Activated CD4-positive, alpha-beta memory T cell treated with anti-CD3 and anti-CD28 coated beads for 36 hours (primary cell): ENCODE results near the gene SV2A. TPM values are rescaled to one million over a fixed set of nuclear protein-coding genes. Genes with fewer than 3 reads are reported as not detected.
"Not testable (repeated sequence)": the region's sequence is repeated elsewhere in the genome, so short reads cannot be mapped to it uniquely, and the experiment has no call there.

ENCODE experiments used
- CTCF ChIA-PET: fragments of 350-600 bp; sonication (Branson Sonifier 250); formaldehyde crosslinking; loops from one replicate; lab custom pipeline; 2021; ENCODE audit warnings: antibody characterized with exemption, inconsistent platforms; lab: Charles Lee
- POLR2A ChIA-PET: fragments of 350-600 bp; sonication (Branson Sonifier 250); formaldehyde crosslinking; loops from one replicate; lab custom pipeline; 2021; ENCODE audit warnings: antibody characterized with exemption; lab: Charles Lee
- DNase-seq: peaks from one replicate; pipeline ENCODE4 v3.0.0-alpha.2; 2020
- H3K27ac Mint-ChIP-seq: one replicate; pipeline ENCODE4 v1.8.0; 2021; ENCODE audit warnings: mixed read lengths
- H3K27me3 Mint-ChIP-seq: one replicate; pipeline ENCODE4 v1.8.0; 2021; ENCODE audit warnings: mixed read lengths
- H3K36me3 Mint-ChIP-seq: one replicate; pipeline ENCODE4 v1.8.0; 2021; ENCODE audit warnings: mixed read lengths
- H3K4me1 Mint-ChIP-seq: one replicate; pipeline ENCODE4 v1.8.0; 2021; ENCODE audit warnings: low read depth, mixed read lengths
- H3K4me3 Mint-ChIP-seq: one replicate; pipeline ENCODE4 v1.8.0; 2021; ENCODE audit warnings: mild to moderate bottlenecking, mixed read lengths
- H3K9me3 Mint-ChIP-seq: one replicate; pipeline ENCODE4 v1.8.0; 2021; ENCODE audit warnings: mixed read lengths
- intact Hi-C: fragments of 100-400 bp; cut with micrococcal nuclease; formaldehyde crosslinking; loops from one replicate; pipeline ENCODE4 v1.15.1; 2023
- total RNA-seq, 2 experiments: library from RNA; stranded (reverse); gene quantifications; one replicate each; pipeline ENCODE4 v1.2.3, GENCODE V29; 2021

Gene SV2A
- total RNA-seq, 2 experiments from 2014 or later: 9.6 to 9.8 TPM

GRCh38 chr1:149942207-149942606, 24.6 kb upstream of the SV2A start:
- ChIA-PET CTCF (interaction anchor here (0.8 kb wide), 1 partner anchor 20 kb away, joined by 5 read pairs; no protein-coding TSS in a partner anchor), POLR2A (interaction anchor here (1.2 kb wide), 1 partner anchor 14 kb away, joined by 5 read pairs; no protein-coding TSS in a partner anchor)
- Mint-ChIP-seq H3K9me3 (no peaks in the 10 kb centered on the region), H3K27ac (no peak overlapping the region), H3K36me3 (peaks cover 19% of the 10 kb centered on the region), H3K27me3 (no peaks in the 10 kb centered on the region), H3K4me1 (peaks cover 24% of the 10 kb centered on the region), H3K4me3 (no peak overlapping the region)
- intact Hi-C loops: no loop called here
- no peak for DNase-seq

DNA sequence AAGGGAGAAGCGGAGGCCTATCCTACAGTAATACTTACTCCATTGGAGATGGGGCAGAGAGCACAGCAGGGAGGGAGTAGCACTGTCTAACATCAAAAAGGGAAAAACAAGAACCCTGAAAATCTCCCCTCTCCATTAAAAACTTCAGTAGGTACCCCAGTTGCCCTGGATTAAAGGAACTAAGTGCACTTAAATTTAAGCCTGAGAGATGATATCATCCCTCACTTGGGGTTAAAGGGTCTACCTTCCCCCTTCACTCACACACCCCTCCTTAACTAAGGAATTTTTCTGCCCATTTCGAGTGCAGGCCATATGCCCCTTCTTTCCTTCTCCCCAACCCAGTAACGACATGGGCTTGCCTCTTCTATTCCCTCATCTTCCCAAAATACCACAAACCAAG, 22.8 kb upstream of the SV2A start:
- DNase-seq: no peak
- Mint-ChIP-seq H3K27ac (no peak overlapping the region), H3K36me3 (peaks cover 12% of the 10 kb centered on the region), H3K9me3 (no peaks in the 10 kb centered on the region), H3K4me3 (no peak overlapping the region), H3K27me3 (no peaks in the 10 kb centered on the region), H3K4me1 (peaks cover 31% of the 10 kb centered on the region)
- POLR2A ChIA-PET: interaction anchor here (1.0 kb wide), 1 partner anchor 53 kb away, joined by 3 read pairs; a partner anchor contains a TSS
- intact Hi-C loops: no loop called here
- CTCF ChIA-PET: interaction anchor here (0.6 kb wide), 1 partner anchor 247 kb away, joined by 3 read pairs; no protein-coding TSS in a partner anchor

- intact Hi-C loops: loop anchor here (1.0 to 5.0 kb wide), 2 partner anchors 11 to 74 kb away; partner anchors contain the start of genes OTUD7B and SF3B4
- H3K9me3 Mint-ChIP-seq, CTCF ChIA-PET, H3K27me3 Mint-ChIP-seq, H3K4me3 Mint-ChIP-seq, DNase-seq, H3K36me3 Mint-ChIP-seq: not testable (repeated sequence)
- peaks cover 31% of the 10 kb centered on the region for H3K4me1 Mint-ChIP-seq
- POLR2A ChIA-PET: interaction anchor here (0.6 to 2.6 kb wide), 6 partner anchors 9 to 79 kb away, joined by 3 to 13 read pairs (median 4); partner anchors contain the start of gene SF3B4
- peak overlapping the region; percentile 72 for H3K27ac Mint-ChIP-seq
Measured at GRCh38 chr1:149938668-149939003, 21.0 kb upstream of the SV2A start.

DNA sequence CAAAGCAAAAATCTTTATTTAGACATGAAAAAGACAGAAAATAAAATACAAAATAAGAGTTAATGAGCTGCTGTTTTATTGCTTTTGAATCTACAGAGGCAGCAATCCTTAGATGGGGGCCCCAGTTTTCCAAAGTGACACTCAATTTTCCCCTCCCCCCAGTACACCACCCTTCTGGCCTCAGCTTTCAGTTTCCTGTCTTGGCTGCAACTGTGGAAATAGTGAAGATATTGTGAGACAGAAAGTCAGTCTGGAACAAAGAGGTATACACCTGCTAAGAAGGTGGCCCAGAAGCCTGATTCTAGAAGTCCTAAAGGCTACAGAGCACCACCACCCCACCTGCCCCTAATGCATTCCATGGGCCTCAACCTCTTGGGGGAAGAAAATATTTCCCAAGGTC, 20.1 kb upstream of the SV2A start:
- CTCF ChIA-PET: no interaction called here
- peak overlapping the region; percentile 16 for H3K4me3 Mint-ChIP-seq

GRCh38 chr1:149936992-149937705, 19.5 kb upstream of the SV2A start:
- DNase-seq: no peak
- H3K9me3 Mint-ChIP-seq: no peaks in the 10 kb centered on the region
- no peaks in the 10 kb centered on the region for H3K36me3 Mint-ChIP-seq
- H3K27me3 Mint-ChIP-seq: no peaks in the 10 kb centered on the region
- H3K4me3 Mint-ChIP-seq: no peak overlapping the region
- intact Hi-C loops: loop anchor here (5.0 kb wide), 1 partner anchor 75 kb away; the partner anchor contains the start of gene OTUD7B
- ChIA-PET POLR2A (interaction anchor here (1.1 to 2.6 kb wide), 3 partner anchors 9 to 53 kb away, joined by 3 to 13 read pairs (median 3); a partner anchor contains a TSS), CTCF (no interaction called here)
- H3K27ac Mint-ChIP-seq: peak overlapping the region; percentile 25
- peaks cover 31% of the 10 kb centered on the region for H3K4me1 Mint-ChIP-seq

More for the DNA sequence above, 20.1 kb upstream of the SV2A start:
- no peaks in the 10 kb centered on the region for H3K27me3 Mint-ChIP-seq
- H3K9me3 Mint-ChIP-seq: no peaks in the 10 kb centered on the region
- POLR2A ChIA-PET: interaction anchor here (1.3 to 2.6 kb wide), 2 partner anchors 50 to 53 kb away, joined by 3 to 13 read pairs; a partner anchor contains a TSS
- no peaks in the 10 kb centered on the region for H3K36me3 Mint-ChIP-seq
- peak overlapping the region; percentile 51 for H3K27ac Mint-ChIP-seq
- intact Hi-C loops: loop anchor here (5.0 kb wide), 1 partner anchor 75 kb away; the partner anchor contains the start of gene OTUD7B
- DNase-seq: peak; percentile 42
- peaks cover 31% of the 10 kb centered on the region for H3K4me1 Mint-ChIP-seq

DNA sequence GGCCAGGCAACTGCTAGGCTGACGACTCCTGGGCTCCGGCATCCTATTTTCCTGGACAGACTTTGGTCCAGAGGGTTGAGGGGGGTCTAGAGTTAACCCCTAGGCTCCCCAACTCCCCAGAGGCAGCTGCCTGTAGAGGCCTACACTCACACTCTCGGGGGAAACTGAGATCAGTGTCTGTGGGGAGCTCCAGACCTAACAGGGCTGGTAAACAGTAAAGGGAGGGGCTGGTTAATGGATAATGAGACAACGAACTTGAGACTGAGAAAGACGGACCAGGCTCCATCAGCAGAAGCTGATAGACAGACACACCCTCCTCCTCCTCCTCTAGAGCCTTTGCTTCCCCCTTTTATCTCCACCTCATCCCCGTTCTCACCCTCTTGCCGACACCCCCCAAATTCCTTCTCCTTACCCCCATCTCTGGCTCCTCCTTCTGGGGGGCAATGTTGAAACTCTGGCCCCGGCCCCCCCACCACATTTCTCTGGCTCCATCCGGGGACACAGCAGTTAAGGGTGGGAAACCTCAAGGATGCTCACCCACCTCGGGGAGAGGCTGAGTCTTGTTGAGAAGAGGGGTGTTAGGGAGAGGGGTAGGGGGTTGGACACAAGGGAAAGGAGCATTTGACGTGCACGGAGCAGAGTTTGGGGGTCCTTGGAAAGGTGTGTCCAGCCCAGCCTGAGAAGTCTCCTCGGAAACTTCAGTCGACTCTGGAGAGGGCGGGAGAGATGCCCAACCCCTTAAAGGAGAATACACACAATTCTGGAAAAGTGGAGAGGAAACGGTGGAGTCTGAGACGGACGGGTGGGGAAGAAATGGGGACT, 18.7 kb upstream of the SV2A start, which contains the start of gene MTMR11:
MTMR11 (minus strand) TSS at position 710 of the 822 bp plus-strand sequence; CDS start at position 478, 232 bp downstream.
- POLR2A ChIA-PET: interaction anchor here (1.1 to 1.3 kb wide), 2 partner anchors 8 to 52 kb away, joined by 3 read pairs; no protein-coding TSS in a partner anchor
- Mint-ChIP-seq H3K4me3 (no peak within 1 kb of the TSS), H3K9me3 (no peaks in the 10 kb centered on the region), H3K27ac (peak within 1 kb of the TSS; percentile 25), H3K4me1 (peaks cover 37% of the 10 kb centered on the region), H3K36me3 (no peaks in the 10 kb centered on the region), H3K27me3 (no peaks in the 10 kb centered on the region)
- CTCF ChIA-PET: no interaction called here
- DNase-seq: no peak
- intact Hi-C loops: loop anchor here (5.0 kb wide), 1 partner anchor 76 kb away; the partner anchor contains the start of gene OTUD7B

- CTCF ChIA-PET: no interaction called here
- DNase-seq: no peak
- Mint-ChIP-seq H3K36me3 (no peaks in the 10 kb centered on the region), H3K27ac (no peak overlapping the region), H3K4me3 (no peak overlapping the region), H3K27me3 (no peaks in the 10 kb centered on the region), H3K9me3 (no peaks in the 10 kb centered on the region), H3K4me1 (peaks cover 39% of the 10 kb centered on the region)
- intact Hi-C loops: no loop called here
- POLR2A ChIA-PET: interaction anchor here (0.7 kb wide), 1 partner anchor 46 kb away, joined by 3 read pairs; a partner anchor contains a TSS
Measured at GRCh38 chr1:149934356-149934755, 16.7 kb upstream of the SV2A start.

DNA sequence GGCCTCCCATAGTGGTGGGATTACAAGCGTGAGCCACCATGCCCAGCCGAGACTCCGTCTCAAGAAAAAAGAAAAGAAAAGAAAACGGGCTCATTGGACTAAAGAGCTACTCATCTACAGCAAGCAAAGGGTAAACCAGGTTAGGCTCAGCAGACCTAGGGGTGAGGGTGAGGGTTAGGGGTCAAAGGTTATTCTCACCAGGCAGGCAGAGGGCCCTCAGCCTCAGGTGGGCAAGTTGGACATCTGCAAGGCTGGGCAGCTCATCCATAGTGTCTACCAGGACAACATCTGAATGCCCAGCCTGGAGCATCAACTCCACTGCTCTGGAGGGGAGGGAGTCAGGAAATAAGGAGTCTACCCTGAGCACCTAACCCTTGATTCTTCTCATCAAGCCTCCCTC, 15.6 kb upstream of the SV2A start:
- ChIA-PET CTCF (interaction anchor here (0.9 kb wide), 1 partner anchor 28 kb away, joined by 3 read pairs; no protein-coding TSS in a partner anchor), POLR2A (no interaction called here)
- Mint-ChIP-seq H3K27me3 (no peaks in the 10 kb centered on the region), H3K36me3 (no peaks in the 10 kb centered on the region), H3K9me3 (no peaks in the 10 kb centered on the region), H3K4me3 (no peak overlapping the region), H3K4me1 (peaks cover 36% of the 10 kb centered on the region), H3K27ac (no peak overlapping the region)
- intact Hi-C loops: no loop called here
- no peak for DNase-seq

DNA sequence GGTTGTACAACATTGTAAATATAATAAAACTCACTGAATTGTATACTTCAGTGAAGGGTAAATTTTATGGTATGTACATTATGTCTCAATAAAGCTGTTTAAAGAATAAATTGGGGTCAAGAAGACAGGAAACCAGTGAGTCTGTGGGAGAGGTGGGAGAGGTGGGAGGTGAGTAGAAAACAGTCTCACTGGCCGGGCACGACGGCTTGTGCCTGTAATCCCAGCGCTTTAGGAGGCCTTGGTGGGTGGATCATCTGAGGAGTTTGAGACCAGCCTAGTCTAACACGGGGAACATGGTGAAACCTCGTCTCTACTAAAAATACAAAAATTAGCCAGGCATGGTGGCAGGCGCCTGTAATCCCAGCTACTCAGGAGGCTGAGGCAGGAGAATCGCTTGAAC, 14.8 kb upstream of the SV2A start:
- CTCF ChIA-PET: no interaction called here
- H3K27me3 Mint-ChIP-seq: no peaks in the 10 kb centered on the region
- POLR2A ChIA-PET: no interaction called here
- intact Hi-C loops: no loop called here
- H3K4me3 Mint-ChIP-seq: no peak overlapping the region
- H3K9me3 Mint-ChIP-seq: no peaks in the 10 kb centered on the region
- H3K4me1 Mint-ChIP-seq: peaks cover 30% of the 10 kb centered on the region
- DNase-seq: no peak
- no peaks in the 10 kb centered on the region for H3K36me3 Mint-ChIP-seq
- H3K27ac Mint-ChIP-seq: no peak overlapping the region

DNA sequence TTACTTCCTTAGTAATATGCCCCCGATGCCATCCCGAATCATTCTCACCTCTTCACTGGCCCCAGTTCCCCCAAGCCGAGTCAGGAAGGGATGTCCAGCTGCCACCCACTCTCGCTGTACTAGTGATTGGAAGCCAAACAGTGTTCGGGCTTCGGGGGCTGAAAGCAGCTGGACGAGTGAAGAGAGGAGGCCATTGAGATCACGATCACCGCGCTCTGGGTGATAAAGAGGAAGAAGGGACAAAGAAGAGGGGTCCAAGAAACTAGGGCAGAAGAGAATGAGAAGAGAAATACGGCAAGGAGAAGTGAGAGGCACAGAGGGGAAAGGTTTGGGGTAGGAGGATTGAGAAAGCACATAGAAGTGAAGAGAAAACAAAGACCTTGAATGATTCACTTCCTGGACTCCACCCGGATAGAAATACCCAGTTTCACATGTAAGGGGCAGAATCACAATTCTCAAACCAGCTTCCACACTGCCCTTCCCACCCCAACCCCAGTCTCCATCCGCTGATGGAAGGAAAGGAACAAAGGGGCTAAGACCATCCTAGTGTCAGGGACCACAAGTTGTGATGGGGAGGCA, 13.7 kb upstream of the SV2A start:
- intact Hi-C loops: no loop called here
- POLR2A ChIA-PET: no interaction called here
- H3K4me1 Mint-ChIP-seq: peaks cover 21% of the 10 kb centered on the region
- H3K36me3 Mint-ChIP-seq: peaks cover 3% of the 10 kb centered on the region
- no peaks in the 10 kb centered on the region for H3K27me3 Mint-ChIP-seq
- no peak overlapping the region for H3K4me3 Mint-ChIP-seq
- H3K27ac Mint-ChIP-seq: peak overlapping the region; percentile 43
- H3K9me3 Mint-ChIP-seq: no peaks in the 10 kb centered on the region
- DNase-seq: no peak
- CTCF ChIA-PET: no interaction called here

DNA sequence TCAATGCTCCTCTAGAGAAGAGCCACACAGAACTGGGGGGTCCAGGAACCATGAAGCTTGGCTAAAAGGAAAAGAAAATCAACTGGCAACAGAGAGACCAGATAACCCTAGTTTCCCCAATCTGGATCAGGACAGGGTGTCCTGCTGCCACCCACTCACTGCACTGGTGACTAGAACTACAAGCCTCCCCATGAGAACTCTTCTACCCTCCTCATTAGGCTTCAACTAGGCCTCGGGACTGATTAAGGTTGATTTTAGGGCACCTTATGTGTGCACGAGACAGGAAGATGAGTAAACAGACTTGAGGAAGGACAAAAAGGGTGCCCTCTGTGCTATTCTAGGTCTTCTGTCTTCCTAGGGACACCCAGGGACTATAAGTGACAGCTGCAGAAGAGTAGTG, 12.2 kb upstream of the SV2A start:
- peaks cover 16% of the 10 kb centered on the region for H3K36me3 Mint-ChIP-seq
- DNase-seq: no peak
- CTCF ChIA-PET: interaction anchor here (1.1 to 1.2 kb wide), 2 partner anchors 120 to 137 kb away, joined by 3 read pairs; no protein-coding TSS in a partner anchor

More for the DNA sequence above, 12.2 kb upstream of the SV2A start:
- Mint-ChIP-seq H3K27ac (no peak overlapping the region), H3K4me3 (no peak overlapping the region), H3K9me3 (no peaks in the 10 kb centered on the region), H3K27me3 (no peaks in the 10 kb centered on the region), H3K4me1 (peaks cover 34% of the 10 kb centered on the region)
- intact Hi-C loops: no loop called here
- POLR2A ChIA-PET: interaction anchor here (1.1 to 2.8 kb wide), 2 partner anchors 9 to 43 kb away, joined by 4 to 34 read pairs; a partner anchor contains a TSS
